Osteoblast (primary cell): Measurements from ENCODE around the gene OR4C5. TPM values are rescaled to one million over a fixed set of nuclear protein-coding genes. Genes with fewer than 3 reads are reported as not detected.

Experiments used
- total RNA-seq: library from RNA; depleted of rRNA; stranded (reverse); fragments of >200 nt; gene quantifications from 2 replicates; pipeline ENCODE4 v1.2.3, GENCODE V29; 2012

OR4C5 gene
- total RNA-seq, 1 donor: not detected

Other genes with a start within 250 kb of the OR4C5 start
- not detected in 2 replicates for gene OR4B1, start 149.7 kb downstream of the OR4C5 start, total RNA-seq
- not detected in 2 replicates for gene OR4X2, start 121.4 kb downstream of the OR4C5 start, total RNA-seq
- not detected in 2 replicates for gene OR4X1, start 102.6 kb downstream of the OR4C5 start, total RNA-seq
- not detected in 2 replicates for gene OR4S1, start 60.2 kb downstream of the OR4C5 start, total RNA-seq
- not detected in 2 replicates for gene OR4C3, start 41.5 kb downstream of the OR4C5 start, total RNA-seq
- gene OR4A47, start 122.3 kb upstream of the OR4C5 start, total RNA-seq: not detected in 2 replicates